ENCODE results near the gene ZHX3. TPM values are rescaled to one million over a fixed set of nuclear protein-coding genes. Genes with fewer than 3 reads are reported as not detected.

ZHX3 gene
- total RNA-seq, 4 donors from 2014 or later, result 89.3 to 173 (median 156) TPM

DNA sequence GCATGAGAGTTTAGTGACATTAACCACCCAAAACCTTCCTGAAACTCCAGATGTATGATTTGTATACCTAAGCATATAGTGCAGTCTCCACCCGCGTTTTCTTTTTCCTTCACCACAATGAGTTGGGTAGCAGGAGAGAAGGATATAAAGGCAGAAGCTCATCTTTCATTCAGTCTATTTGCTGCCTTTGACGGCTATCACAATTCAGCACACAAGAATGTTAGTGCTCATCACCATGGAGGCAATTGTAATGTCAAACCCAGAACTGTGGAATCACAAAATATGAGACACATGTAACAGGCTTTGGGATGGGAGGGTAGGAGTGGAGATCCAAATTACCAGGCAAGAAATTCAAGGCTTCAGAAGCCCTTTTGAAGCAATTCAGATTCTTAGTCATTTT, 17.6 kb downstream of the ZHX3 start:
- TF ChIP-seq EP300 (IDR thresholded peaks at IDR 0.05) (no peak), CTCF (IDR thresholded peaks at IDR 0.05) (no peak), POLR2A (IDR thresholded peaks at IDR 0.05; ENCODE audit: low read depth) (no peak), POLR2AphosphoS5 (IDR thresholded peaks at IDR 0.05) (no peak)
- no peak overlapping the region for H3K27ac ChIP-seq (replicated peaks in 1 of 4)
- H3K36me3 ChIP-seq, result peaks cover 0 to 3% (median 0%) of the 10 kb centered on the region in 4 donors
- peak; percentile 66 for DNase-seq (ENCODE audit: extremely low spot score)
- H3K4me1 ChIP-seq, result peaks cover 29 to 79% (median 61%) of the 10 kb centered on the region in 4 donors
- no peak overlapping the region for H3K4me3 ChIP-seq
- WGBS, result 71% methylated on average over 3 of the region's 3 CpGs
- intact Hi-C loops (cut with DNase I), result no loop called here
- no peaks in the 10 kb centered on the region for H3K27me3 ChIP-seq
- H3K9me3 ChIP-seq, result no peaks in the 10 kb centered on the region

DNA sequence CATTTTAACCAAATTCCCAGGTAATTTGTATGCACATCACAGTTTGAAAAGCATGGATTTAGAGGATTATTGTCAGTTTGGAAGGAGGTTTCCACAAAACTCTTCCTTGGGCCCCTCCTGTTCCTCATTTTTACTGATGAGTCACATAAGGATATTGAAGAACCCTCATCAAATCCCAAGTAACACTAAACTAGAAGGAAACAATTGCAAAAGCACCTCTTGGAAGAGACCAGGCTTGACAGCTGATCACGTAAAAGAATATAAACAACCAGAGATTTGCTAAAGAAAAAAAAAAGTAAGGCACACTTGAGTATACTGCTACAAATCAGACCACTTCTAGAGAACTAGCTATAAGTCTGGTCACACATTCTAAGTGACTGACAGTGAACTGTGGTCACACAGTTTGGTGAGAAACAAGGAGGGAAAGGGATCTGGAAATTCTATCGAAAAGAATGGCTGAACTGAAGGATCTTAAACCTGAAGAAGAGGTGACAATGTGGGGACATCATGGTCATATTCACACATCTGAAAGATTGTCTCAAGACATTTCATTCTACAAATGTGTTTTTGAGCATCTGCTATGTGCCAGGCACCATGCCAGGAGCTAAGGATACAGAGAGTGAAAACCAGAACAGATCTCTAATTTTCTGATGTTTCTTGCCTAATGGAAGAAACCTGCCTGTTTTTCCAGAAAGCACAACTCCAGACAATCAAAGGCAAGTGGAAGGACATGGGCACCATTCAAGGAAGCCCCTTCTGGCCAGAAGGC, 24.1 kb downstream of the ZHX3 start:
- Histone ChIP-seq H3K27me3 (no peaks in the 10 kb centered on the region), H3K4me1 (peaks cover 17 to 91% (median 73%) of the 10 kb centered on the region in 4 donors), H3K9me3 (no peaks in the 10 kb centered on the region), H3K27ac (replicated peaks in 1 of 4) (peak overlapping the region; percentile 69 to 73 (median 70)), H3K4me3 (peak overlapping the region in 1 of 4 donors; percentile 3), H3K36me3 (peaks cover 0 to 3% (median 0%) of the 10 kb centered on the region in 4 donors)
- intact Hi-C loops (cut with DNase I), result no loop called here
- WGBS, result 60% methylated on average over 2 of the region's 2 CpGs
- no peak for DNase-seq (ENCODE audit: extremely low spot score)
- no peak for TF ChIP-seq CTCF (IDR thresholded peaks at IDR 0.05)
- TF ChIP-seq POLR2AphosphoS5 (IDR thresholded peaks at IDR 0.05), result peak in 1 of 2 donors; percentile 36

DNA sequence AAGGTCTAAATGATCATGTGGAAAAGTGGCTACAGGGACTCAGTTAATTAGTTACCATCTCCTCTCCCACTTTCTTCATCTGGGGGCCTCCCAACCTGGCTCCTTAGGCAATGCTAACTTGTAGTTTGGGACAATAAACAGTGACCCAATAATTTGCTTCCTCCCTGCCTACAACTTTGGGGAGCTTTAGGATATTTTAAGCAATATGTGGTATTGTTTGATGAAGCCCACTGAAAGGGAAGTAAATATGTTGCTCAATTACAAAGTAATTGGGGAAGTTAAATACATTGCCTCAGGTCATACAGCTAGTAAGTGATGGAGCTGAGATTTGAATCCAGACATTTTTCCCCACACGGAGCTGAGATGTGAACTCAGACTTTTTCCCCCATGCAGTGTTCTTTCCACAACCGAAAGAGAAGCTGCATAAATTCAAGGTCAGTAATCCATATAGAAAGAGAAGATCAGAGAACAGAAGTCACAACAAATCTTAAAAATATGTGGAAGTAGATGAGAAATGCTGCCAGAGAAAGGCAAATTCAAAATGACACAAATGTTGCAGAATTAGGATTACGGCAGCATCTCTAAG, 26.6 kb downstream of the ZHX3 start:
- 76% methylated on average over 3 of the region's 3 CpGs for WGBS
- Histone ChIP-seq H3K27me3 (no peaks in the 10 kb centered on the region), H3K4me1 (peaks cover 13 to 68% (median 56%) of the 10 kb centered on the region in 4 donors), H3K4me3 (no peak overlapping the region), H3K9me3 (peaks cover 0 to 10% (median 0%) of the 10 kb centered on the region in 4 donors), H3K27ac (replicated peaks in 1 of 4) (no peak overlapping the region), H3K36me3 (no peaks in the 10 kb centered on the region)
- TF ChIP-seq POLR2AphosphoS5 (IDR thresholded peaks at IDR 0.05) (no peak), POLR2A (IDR thresholded peaks at IDR 0.05; ENCODE audit: low read depth) (no peak), CTCF (IDR thresholded peaks at IDR 0.05) (no peak), EP300 (IDR thresholded peaks at IDR 0.05) (no peak)
- no peak for DNase-seq (ENCODE audit: extremely low spot score)
- intact Hi-C loops (cut with DNase I), result no loop called here

DNA sequence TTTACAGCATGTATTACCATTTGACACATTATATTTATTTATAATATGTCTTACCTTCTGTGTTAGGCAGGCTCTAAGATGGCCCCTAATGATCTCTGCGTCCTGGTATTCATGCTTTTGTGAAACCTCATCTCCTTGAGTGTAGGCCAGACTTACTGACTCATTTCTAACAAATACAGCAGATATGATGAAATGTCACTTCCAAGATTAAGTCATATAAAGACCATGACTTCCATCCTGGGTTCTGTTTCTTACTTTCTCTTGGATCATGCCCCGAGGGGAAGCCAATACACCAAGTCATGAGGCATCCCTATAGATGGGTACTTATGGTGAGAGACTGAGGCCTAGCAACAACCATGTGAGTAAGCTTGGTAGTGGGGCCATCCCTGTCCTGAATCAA, 30.2 kb downstream of the ZHX3 start:
- no peak overlapping the region for H3K4me3 ChIP-seq
- H3K9me3 ChIP-seq, result peaks cover 0 to 10% (median 0%) of the 10 kb centered on the region in 4 donors
- H3K4me1 ChIP-seq, result peaks cover 0 to 45% (median 29%) of the 10 kb centered on the region in 4 donors
- H3K36me3 ChIP-seq, result no peaks in the 10 kb centered on the region
- no peak for DNase-seq (ENCODE audit: extremely low spot score)
- peak in 1 of 2 donors; percentile 51 for TF ChIP-seq POLR2AphosphoS5 (IDR thresholded peaks at IDR 0.05)
- TF ChIP-seq POLR2A (IDR thresholded peaks at IDR 0.05; ENCODE audit: low read depth), result no peak
- no peak for TF ChIP-seq EP300 (IDR thresholded peaks at IDR 0.05)
- TF ChIP-seq CTCF (IDR thresholded peaks at IDR 0.05), result no peak
- H3K27ac ChIP-seq (replicated peaks in 1 of 4), result peak overlapping the region in 1 of 4 donors; percentile 22
- no peaks in the 10 kb centered on the region for H3K27me3 ChIP-seq
- intact Hi-C loops (cut with DNase I), result no loop called here
- WGBS, result 81% methylated on average over 2 of the region's 2 CpGs

Measured in esophagus muscularis mucosa (tissue), 4 donors.